ENCODE results near the gene TRIM67.

TRIM67 gene

DNA sequence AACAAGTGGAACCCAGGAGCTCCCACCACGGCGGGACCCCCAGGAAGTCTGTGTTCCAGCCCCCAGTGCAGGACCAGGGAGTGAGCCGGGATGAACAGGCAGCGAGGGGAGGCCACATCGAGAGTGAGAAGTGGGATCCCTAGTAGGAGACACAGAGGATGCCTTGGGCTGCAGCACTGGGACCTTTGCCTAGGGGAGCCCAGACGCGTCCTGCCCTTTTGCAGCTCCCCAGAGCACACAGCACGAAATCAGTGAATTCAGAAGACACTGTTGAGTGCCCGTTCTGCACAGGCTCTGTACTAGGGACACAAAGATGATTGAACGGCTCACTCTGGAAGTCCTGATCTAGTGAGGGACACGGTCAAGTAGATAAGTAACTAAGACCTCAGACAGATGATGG lies 23.5 kb downstream of the TRIM67 start:
- DNase-seq = no peak

DNA sequence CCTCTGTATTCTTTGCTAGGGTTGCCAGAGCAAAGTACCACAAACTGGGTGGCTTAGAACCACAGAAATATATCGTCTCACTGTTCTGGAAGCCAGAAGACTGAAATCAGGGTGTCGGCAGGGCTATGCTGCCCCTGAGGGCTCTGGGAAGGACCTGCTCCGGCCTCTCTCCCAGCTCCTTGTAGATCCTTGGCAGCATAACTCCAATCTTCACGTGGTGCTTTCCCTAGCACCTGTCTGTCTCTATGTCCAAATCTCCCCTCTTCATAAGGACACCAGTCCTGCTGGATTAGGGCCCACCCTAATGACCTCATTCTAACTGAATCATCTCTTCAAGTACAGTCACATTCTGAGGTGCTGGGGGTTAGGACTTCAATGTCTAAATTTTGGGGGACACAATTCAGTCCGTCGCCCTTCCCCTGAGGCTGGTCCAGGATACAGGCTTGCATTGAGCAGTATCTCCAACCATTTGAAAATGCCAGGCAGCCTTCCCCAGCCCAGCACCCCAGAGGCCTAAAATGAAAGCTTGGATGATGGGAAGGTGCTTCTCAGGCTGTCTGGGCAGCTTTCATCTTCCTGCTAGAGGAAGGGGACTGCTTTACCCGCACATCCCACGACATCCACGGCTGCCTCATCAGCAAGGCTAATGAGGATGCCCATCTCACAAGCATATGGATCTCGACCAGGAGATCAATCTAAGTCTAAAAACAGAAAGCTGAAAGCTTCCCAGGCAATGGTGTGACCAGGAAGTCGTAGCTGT lies 24.7 kb downstream of the TRIM67 start:
- no peak for DNase-seq

DNA sequence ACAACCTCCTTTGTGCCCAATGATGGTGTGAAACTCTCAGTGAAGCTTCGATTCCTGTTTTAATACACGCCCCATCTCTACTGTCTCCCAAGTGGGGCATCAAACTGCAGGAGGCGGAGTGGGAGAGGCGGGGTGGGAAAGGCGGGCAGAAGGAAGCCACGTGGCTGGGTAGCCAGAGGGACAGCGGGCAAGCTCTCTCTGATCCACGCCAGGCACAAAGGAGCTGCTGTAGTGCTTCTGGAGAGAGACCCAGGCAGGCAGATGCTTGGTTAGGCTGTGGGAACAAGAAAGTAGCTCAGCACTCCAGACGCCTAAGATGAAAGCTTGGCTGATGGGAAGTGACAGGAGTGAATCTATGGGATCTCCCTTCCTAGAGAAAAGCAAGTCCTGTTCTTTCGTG lies 25.7 kb downstream of the TRIM67 start:
- DNase-seq = no peak

DNA sequence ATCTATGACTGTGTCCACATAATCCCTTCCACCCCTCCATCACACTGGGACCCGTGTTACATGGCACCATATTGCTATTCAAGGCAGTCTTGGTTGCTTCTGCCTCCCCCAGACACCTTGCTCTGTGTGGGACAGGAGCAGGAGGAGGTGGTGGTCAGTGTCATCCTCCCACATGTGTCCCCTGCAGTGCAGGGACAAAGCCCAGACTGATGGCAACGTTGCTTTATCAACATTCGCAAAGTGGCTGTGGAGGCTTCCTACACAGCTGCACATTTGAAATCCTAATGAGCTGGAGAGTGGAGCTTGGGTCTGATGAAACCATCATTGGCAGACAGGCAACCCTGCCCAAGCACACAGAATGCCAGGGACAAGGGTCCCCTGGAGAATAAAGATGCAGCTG lies 26.2 kb downstream of the TRIM67 start:
- DNase-seq = no peak

DNA sequence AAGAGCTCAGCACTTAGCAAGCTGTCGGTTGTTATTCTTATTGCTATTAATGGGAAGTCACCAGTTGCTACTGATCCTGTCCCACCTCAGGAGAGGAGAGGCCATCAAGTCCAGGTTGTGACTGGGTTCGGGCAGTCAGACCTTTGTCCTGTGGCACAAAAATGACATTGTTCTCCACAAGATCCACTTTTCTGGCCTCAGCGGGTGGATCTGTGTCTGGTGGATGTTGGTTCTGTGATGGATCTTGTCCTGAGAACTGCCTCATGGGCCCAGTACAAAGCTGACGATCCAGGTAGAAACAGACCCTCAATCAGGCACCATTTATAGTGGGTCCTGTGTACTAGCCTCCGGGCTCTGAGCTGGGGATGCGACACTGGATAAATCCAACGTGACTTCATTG lies 26.9 kb downstream of the TRIM67 start:
- no peak for DNase-seq

DNA sequence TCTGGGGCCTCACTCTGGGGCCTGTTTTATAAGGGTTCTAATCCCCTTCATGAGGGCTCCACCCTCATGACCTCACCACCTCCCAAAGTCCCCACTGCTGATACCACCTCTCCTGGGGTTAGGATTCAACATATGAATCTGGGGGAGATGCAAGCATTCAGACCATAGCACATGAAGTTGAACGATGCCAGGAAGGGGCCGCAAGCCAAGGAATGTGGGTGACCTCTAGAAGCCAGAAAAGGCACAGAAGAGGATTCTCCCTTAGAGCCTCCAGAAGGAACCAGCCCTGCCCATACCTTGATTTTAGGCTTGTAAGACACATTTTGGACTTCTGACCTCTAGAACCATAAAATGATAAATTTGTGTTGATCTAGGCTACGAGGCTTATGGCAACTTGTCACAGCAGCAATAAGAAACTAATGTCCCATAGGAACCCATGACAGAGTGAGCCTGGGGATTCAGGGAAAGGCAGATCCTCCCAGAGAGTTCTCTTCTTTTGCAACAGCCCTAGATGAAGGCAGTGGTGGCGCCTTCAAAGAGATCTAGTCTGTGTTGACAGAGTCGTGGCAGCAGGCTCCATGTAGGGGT lies 27.9 kb downstream of the TRIM67 start:
- no peak for DNase-seq

DNA sequence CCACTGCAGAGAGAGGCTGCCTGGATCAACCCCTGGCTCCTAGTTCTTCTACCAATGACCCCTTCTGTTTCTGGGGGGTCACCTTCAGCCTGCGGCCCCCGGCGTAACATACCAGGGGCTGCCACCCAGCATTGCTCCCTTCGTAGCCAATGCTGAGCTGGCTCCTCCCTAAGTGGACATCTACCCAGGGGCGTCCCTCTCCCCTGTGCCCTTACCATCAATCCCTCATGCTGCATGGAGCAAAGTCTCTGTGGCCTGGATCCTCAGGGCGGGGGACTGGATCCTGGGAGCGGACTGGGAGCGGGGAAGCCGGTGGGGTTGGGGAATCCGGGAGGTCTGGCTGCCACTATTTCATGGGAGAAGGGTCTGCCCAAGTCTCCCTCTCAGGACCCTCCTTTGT lies 28.6 kb downstream of the TRIM67 start:
- no peak for DNase-seq

DNA sequence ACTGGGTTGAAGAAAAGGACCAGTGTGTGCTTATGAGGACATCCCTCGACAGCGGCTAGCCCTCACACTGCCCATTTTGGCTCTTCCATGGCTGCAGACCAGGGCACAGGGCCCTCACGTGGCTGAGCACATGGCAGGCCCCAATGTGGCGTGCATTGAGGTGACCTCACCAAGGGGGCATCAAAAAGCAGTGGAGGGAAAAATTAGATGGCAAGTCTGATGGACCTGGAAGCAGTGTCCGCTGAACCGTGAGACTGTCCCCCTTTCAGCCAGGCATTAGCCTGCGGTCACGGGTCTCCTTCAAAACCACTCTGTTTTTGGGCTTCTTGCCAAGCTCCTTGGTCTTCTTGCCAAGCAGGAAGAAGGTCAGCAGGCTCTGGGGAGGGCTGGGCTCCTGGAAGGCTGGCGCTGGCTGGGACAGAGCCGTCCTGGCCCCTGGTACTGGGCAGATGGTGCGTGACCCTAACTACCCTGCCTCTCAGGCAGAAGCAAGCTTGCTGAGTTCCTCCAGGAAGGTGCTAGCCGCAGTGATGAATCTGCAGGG lies 30.8 kb downstream of the TRIM67 start:
- no peak for DNase-seq

DNA sequence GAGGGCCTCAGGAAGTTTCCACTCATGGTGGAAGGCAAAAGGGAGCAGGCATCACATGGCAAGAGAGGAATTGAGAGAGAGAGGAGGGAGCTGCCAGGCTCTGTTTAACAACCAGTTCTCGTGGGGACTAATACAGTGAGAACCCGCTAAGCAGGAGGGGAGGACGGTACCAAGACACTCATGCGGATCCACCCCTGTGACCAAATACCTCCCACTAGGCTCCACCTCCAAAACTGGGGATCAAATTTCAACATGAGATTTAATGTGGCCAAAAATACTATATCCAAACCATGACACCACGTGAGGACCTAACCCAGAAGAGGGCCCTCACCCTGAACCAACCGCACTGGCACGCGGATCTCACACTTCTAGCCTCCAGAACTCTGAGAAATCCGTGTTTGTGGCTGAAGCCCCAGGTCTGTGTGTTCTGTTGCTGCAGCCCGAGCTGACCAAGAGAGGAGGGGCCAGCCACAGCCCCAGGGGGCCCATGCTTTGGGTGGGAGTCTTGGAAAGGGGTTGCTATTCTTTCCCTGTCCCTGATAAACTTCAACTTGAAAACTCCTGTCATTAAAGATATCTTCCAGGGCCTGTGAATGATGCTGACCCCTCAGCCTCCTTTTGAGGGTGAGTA lies 32.0 kb downstream of the TRIM67 start:
- no peak for DNase-seq

DNA sequence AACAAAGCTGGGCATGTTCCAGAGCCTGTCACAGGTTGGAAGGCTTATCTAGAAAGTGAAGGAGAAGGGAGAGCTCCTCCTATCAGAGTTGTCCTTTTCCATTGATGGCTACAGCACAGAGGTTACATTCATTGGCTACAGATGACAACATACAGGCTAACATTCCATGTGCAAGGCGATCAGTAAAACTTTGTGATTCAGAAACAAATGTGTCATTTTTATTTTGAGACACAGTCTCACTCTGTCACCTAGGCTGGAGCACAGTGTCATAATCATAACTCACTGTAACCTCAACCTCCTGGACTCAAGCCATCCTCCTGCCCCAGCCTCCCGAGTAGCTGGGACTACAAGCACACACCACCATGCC lies 32.6 kb downstream of the TRIM67 start:
- DNase-seq = no peak

DNA sequence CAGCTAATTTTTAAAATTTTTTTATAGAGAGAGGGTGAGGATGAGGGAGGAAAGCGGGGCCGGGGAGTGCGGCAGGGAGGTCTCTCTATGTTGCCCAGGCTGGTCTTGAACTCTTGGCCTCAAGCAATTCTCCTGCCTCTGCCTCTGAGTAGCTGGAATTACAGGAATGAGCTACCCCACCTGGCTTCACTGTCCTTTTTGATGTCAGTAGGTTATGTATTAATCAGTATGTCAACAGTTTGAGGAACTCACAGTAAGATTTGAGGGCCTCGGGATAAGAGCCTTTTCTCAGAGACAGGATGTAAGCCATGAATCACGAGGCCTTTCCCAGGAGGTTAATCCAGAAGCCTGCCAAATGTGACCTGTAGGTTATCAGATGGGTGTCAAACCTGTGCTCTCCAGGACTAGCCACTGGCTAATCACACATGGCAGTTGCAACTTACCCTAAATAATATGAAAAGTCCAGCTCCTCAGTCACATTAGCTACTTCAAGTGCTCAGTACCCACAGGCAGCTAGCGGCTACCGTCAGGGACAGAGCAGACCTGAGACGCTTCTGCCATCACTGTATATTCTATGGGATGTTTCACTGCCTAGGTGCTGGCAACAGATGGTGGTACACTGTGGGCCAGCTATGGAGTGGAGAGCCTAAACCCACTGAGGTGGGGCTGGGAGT lies 33.1 kb downstream of the TRIM67 start:
- DNase-seq = no peak

DNA sequence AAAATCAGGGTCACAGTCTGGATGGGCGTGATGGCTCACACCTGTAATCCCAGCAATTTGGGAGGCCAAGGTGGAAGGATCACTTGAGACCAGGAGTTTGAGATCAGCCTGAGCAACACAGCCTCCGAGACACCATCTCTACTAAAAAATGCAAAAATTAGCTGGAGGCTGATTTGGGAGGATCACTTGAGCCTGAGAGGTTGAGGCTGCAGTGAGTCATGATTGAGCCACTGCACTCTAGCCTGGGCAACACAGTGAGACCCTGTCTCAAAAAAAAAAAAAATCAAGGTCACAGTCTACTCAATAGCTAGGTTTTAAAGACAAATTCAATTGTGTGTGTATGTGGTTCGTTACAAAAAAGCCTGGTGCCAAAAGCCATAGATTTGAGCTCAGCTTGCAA lies 34.4 kb downstream of the TRIM67 start:
- no peak for DNase-seq

DNA sequence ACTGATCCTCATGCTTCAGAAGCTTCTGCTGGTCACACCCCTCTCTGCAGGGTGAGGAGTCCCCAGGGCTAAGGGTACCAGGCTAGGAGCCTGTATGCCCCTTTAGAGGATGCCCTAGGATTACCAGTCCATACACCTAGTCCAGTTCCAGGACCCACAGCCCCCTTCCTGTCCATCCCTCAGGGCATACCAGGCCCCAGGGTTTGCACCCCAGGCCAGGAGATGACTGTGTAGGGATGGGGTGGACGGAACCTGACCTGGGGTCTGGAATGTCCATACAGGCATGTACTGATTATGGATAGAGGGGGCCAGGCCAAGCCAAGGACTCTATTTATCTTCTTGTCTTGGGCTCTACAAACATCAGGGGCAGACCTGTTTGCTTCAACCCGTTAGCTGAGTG lies 34.9 kb downstream of the TRIM67 start:
- DNase-seq = no peak

DNA sequence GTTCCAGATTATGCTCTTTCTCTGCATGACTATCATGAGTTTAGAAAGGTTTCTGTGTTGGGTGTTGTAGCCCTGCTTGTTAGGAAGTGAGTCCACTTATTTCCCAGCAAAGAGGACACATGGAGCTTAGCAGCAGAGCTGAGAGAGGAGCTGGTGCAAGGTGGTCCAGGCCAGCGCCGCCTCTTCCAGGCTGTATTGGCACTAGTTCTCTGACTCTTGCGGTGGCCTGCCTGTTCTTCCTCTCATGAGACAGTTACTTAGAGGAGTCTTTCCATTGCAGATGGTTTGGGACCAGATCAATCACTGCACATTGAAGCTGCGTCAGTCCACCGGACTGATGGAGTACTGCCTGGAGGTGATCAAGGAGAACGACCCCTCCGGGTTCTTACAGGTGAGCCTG lies 38.0 kb downstream of the TRIM67 start:
- DNase-seq = no peak

DNA sequence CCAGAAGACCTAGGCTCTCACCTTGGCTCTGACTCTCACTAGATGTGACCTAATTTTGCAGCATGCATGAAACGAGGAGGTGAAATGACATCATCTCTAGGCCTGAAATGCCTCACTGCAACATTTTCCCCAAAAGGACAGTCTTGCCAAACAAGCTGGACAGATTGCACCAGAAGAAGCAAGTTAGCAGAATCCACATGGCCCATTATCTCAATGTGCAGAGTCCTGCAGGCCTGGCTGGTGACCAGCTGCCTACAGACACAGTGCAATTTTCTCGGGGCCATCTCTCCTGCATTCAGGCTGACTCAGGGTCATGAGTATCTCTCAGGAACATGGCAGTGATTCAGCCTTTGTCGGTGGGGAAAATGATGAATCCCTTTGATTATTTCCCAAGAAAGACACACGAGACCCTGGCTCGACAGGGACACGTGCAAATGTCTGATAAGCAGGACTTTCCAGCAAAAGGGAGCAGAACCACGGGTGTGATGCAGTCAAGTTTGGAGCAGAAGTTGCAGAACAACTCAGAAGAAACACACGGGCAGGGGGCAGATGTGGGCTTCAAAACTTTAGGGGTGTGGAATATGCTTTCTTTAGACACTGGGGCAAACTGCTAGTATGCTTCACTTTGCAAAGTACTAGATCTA lies 38.7 kb downstream of the TRIM67 start:
- no peak for DNase-seq

DNA sequence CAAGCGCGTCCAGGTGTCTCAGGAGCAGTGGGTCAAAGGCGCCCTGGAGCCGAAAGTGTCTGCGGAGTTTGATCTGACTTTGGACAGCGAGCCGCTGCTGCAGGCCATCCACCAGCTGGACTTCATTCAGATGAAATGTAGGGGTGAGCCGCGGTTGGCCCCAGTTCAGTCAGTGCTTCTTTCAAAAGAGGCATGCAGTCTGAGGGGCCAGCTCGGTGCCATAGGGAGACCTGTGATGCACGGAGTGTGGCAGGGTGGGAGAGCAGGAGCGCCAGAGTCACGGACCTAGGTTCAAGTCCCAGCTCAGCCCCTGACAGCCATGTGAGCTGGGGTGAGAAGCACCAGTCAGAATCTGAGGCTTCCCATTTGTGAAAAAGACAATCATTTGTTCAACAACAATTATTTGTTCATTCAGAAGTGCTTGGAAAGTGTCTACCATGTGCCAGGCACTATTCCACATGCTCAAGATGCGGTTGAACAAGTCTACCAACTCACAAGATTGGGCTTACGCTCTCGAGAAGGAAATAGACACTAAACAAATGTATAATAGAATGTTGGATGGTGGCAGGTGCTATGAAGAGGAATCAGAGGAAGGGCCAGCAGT lies 39.6 kb downstream of the TRIM67 start:
- DNase-seq = no peak

DNA sequence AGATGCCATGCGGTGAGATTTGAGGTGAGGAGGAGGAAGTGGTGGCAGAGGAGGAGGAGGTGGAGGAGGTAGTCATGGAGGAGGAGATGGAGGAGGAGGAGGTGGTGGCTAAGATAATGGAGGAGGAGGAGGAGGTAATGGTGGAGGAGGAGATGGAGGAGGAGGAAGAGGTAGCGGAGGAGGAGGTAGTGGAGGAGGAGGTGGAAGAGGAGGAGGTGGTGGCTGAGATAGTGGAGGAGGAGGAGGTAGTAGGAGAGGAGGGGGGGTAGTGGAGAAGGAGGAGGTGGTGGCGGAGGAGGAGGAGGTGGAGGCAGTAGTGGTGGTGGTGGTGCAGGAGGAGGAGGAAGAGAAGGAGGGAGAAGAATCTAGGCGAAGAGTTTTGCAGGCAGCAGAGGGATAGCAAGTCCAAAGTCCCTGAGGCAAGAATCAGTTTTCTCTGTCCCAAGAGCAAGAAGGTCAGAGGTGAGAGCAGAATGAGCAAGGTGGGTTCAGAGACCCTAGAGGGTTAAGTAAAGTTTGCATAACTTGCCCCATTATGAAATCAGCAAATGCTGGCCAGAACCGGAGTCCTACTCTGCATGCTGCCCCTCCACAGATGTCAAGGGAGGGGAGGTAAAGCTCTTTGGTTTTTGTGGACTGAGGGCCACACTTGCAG lies 40.2 kb downstream of the TRIM67 start:
- DNase-seq = no peak

DNA sequence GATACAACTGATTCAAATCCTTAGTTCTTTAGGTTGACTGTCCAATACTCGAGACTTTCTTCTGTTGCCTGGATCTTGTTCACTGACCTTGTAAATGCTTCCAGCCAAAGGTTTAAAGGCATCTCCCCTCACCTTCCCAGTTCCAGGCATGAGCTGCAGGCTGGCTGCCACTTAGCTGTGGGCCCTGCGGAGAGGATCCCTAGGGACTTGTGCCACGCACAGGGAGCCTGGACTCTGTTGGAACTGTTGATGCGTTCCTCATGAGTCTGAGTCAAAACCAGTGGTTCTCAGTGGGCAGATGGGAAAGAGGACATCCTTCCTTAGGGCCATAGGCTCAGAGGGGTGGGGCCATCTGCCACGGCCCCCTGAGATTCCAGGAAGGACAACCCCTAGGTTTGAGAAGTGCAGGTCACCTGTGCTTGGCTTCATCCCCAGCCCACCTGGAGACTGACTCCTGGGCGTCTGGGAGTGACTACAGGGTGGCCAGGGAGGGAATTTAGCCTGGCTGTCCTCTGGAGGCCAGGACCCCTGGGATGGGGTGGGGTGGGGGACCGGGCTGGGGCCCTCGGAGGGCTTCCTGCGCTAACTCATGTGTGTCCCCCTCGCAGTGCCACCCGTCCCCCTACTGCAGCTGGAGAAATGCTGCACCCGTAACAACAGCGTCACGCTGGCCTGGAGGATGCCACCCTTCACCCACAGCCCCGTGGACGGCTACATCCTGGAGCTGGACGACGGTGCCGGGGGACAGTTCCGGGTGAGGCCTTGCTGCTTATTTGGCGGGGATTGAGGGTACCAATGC lies 41.6 kb downstream of the TRIM67 start:
- DNase-seq = no peak

DNA sequence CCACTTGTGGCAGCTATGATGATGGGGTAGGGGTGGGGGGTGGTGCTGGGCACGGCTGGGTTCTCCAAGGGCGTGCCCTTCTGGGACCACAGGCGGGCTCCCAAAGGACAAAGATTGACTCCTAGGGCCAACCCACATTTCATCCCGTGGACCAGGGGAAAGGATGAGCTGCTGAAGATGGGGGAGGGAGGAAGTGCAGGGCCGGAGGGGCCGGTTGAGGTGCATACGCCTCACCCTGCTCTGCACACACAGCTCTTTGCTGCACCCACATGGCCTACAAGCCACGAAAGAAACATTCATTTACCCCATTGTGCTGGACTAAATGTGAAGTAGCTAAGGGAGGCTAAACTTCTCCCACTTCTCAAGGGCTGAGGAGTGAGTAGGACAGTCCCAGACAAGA lies 45.0 kb downstream of the TRIM67 start:
- DNase-seq = no peak

DNA sequence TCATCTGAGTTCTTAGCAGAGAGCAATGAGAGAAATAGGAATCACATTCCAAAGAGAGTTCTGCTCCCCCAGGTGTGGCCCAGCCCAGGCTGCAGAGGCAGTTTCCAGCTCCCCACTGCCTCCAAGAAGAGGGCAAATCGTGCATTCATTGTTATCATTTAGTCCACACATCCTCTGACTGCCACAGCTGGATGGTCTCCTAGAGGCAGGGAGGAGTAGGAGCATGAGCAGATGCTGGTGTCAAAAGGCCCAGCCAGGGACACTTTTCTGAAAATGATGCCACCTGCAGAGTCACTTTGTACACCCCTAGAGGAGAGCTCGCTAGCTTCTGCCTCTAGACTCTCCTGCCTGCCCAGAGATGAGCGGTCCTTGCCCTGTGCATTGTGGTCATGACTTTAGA lies 45.6 kb downstream of the TRIM67 start:
- no peak for DNase-seq

DNA sequence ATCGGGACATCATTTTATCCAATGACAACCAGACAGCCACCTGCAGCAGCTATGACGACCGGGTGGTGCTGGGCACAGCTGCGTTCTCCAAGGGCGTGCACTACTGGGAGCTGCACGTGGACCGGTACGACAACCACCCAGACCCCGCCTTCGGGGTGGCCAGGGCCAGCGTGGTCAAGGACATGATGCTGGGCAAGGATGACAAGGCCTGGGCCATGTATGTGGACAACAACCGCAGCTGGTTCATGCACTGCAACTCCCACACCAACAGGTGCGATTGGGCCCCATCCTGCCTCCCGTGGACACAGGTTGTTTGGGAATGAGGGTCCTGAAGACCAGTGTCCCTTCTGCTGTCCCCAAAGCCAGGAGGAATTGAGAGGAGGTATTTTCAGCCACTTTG lies 47.1 kb downstream of the TRIM67 start:
- no peak for DNase-seq
